Neural cell (in vitro differentiated cells): ENCODE results near the gene CNTNAP2. TPM values are rescaled to one million over a fixed set of nuclear protein-coding genes. Genes with fewer than 3 reads are reported as not detected.

Experiments
- H2AFZ ChIP-seq: fragments of 200-600, 300-800 bp; sonication (generic), shearing (Covaris generic); 2 replicates; pipeline ENCODE4 v1.6.0; 2014; ENCODE audit warnings: low read depth, mild to moderate bottlenecking, antibody characterized with exemption, low read length, moderate library complexity
- H3F3A ChIP-seq: fragments of 200-600 bp; shearing (Covaris generic); 2 replicates; pipeline ENCODE4 v1.6.1; 2016; ENCODE audit warnings: mild to moderate bottlenecking, moderate library complexity, mixed read lengths, antibody characterized with exemption, low read length; ENCODE audit not compliant: insufficient read depth, poor library complexity, severe bottlenecking
- H3K27ac ChIP-seq: fragments of 200-600, 300-800 bp; sonication (generic), shearing (Covaris generic); 2 replicates; pipeline ENCODE4 v1.5.1; 2014; ENCODE audit warnings: mild to moderate bottlenecking, low read length, moderate library complexity
- H3K27me3 ChIP-seq: fragments of 300-800, 200-600 bp; sonication (generic), shearing (Covaris generic); 2 replicates; pipeline ENCODE4 v1.6.0; 2014; ENCODE audit warnings: mild to moderate bottlenecking, low read depth, low read length, moderate library complexity; ENCODE audit not compliant: insufficient read depth
- H3K36me3 ChIP-seq: fragments of 300-800, 200-600 bp; sonication (generic), shearing (Covaris generic); 2 replicates; pipeline ENCODE4 v1.5.1; 2014; ENCODE audit warnings: mild to moderate bottlenecking, antibody characterized with exemption, low read length, moderate library complexity; ENCODE audit not compliant: insufficient read depth
- H3K4me2 ChIP-seq: fragments of 300-800, 200-600 bp; sonication (generic), shearing (Covaris generic); 2 replicates; pipeline ENCODE4 v1.6.0; 2014; ENCODE audit warnings: mild to moderate bottlenecking, low read length
- H3K4me3 ChIP-seq: fragments of 300-800, 200-600 bp; sonication (generic), shearing (Covaris generic); 2 replicates; pipeline ENCODE4 v1.5.1; 2014; ENCODE audit warnings: mild to moderate bottlenecking, low read length, moderate library complexity
- H3K79me2 ChIP-seq: fragments of 200-600 bp; shearing (Covaris generic); replicated peaks from 2 replicates; pipeline ENCODE4 v1.6.0; 2014; ENCODE audit warnings: mild to moderate bottlenecking, low read length, moderate library complexity; ENCODE audit not compliant: insufficient read depth
- H3K9ac ChIP-seq: fragments of 300-800, 200-600 bp; sonication (generic), shearing (Covaris generic); 2 replicates; pipeline ENCODE4 v1.6.1; 2016; ENCODE audit warnings: mild to moderate bottlenecking, low read length, mixed read lengths
- H3K9me2 ChIP-seq: fragments of 200-600 bp; shearing (Covaris generic); 2 replicates; pipeline ENCODE4 v1.6.1; 2016; ENCODE audit warnings: mild to moderate bottlenecking, low read length, mixed read lengths; ENCODE audit not compliant: insufficient read depth
- H3K9me3 ChIP-seq: fragments of 200-600, 300-800 bp; sonication (generic), shearing (Covaris generic); 2 replicates; pipeline ENCODE4 v1.6.1; 2016; ENCODE audit warnings: mild to moderate bottlenecking, mixed run types, low read length, moderate library complexity, mixed read lengths
- H4K20me1 ChIP-seq: fragments of 200-600 bp; shearing (Covaris generic); 2 replicates; pipeline ENCODE4 v1.6.1; 2016; ENCODE audit warnings: mild to moderate bottlenecking, mixed run types; ENCODE audit not compliant: insufficient read depth
- EP300 ChIP-seq: fragments of 450-650 bp; conservative IDR thresholded peaks from 2 replicates; pipeline ENCODE4 v1.6.1; 2014; ENCODE audit warnings: antibody characterized with exemption, mild to moderate bottlenecking, moderate library complexity; ENCODE audit not compliant: poor library complexity, severe bottlenecking
- EZH2 ChIP-seq: fragments of 200-600, 300-800 bp; shearing (Covaris generic), sonication (generic); IDR thresholded peaks from 2 replicates; pipeline ENCODE4 v1.6.1; 2014; ENCODE audit warnings: antibody characterized with exemption, low read length, borderline replicate concordance, mild to moderate bottlenecking; ENCODE audit not compliant: insufficient read depth, poor library complexity, severe bottlenecking
- MXI1 ChIP-seq: fragments of 450-650 bp; conservative IDR thresholded peaks from 2 replicates; pipeline ENCODE4 v1.6.1; 2014; ENCODE audit warnings: antibody characterized with exemption, mild to moderate bottlenecking; ENCODE audit not compliant: poor library complexity, severe bottlenecking
- POLR2AphosphoS5 ChIP-seq: IDR thresholded peaks from 2 replicates; pipeline ENCODE4 v1.6.1; 2012
- RAD21 ChIP-seq: fragments of 450-650 bp; conservative IDR thresholded peaks from 2 replicates; pipeline ENCODE4 v1.6.1; 2014; ENCODE audit warnings: antibody characterized with exemption, mild to moderate bottlenecking, moderate library complexity
- SMC3 ChIP-seq: fragments of 450-650 bp; conservative IDR thresholded peaks from 2 replicates; pipeline ENCODE4 v1.6.1; 2014; ENCODE audit warnings: antibody characterized with exemption, mild to moderate bottlenecking, moderate library complexity; ENCODE audit not compliant: poor library complexity
- TAF1 ChIP-seq: IDR thresholded peaks from 2 replicates; pipeline ENCODE4 v1.6.1; 2012; ENCODE audit warnings: low read depth
- polyA plus RNA-seq: library from polyadenylated mRNA; depleted of rRNA; stranded (reverse); fragments of >200 nt; gene quantifications from 2 replicates; pipeline ENCODE4 v1.2.3, GENCODE V29; 2014
- TF ChIP-seq, protein P1 (sequence below): IDR thresholded peaks from 2 replicates; pipeline ENCODE4 v1.6.1; 2012; ENCODE audit warnings: borderline replicate concordance
- TF ChIP-seq, protein P2 (sequence below): fragments of 450-650 bp; IDR thresholded peaks from 2 replicates; pipeline ENCODE4 v1.5.1; 2014; ENCODE audit warnings: antibody characterized with exemption, mild to moderate bottlenecking, moderate library complexity; ENCODE audit not compliant: poor library complexity, severe bottlenecking

Gene CNTNAP2
- polyA plus RNA-seq, 1 donor from 2014 or later, result 276 TPM

GRCh38 chr7:148288592-148289151 is 2172.1 kb downstream of the CNTNAP2 start:
- Histone ChIP-seq H4K20me1 (no peaks in the 10 kb centered on the region), H3K36me3 (no peaks in the 10 kb centered on the region), H3K4me2 (no peak overlapping the region), H3K9ac (no peak overlapping the region), H3K27ac (peak overlapping the region; percentile 85), H3K9me2 (no peaks in the 10 kb centered on the region), H3K9me3 (no peaks in the 10 kb centered on the region), H2AFZ (no peak overlapping the region), H3K4me3 (no peak overlapping the region), H3K79me2 (no peaks in the 10 kb centered on the region), H3K27me3 (no peaks in the 10 kb centered on the region), H3F3A (peaks cover 6% of the 10 kb centered on the region)
- TF ChIP-seq SMC3 (no peak), EZH2 (no peak), MXI1 (no peak), TAF1 (no peak)

DNA sequence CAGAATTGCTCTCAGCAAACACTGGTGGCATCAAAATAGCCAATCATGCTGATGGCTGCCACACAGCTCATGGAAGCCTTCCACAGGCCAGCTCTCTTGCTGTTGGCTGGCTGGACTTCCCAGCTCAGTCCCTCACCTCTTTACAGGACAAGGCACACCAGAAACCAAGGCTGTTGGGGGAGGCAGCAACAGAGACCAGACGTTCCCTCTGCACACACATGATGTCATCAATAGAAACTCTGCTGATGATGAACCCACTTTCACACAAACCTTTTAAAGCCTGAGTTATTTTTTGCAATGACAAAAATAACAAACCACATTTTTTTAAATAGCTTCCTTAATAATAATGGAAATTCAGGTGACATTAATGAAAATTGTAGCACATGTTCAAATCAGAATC is 2173.0 kb downstream of the CNTNAP2 start:
- Histone ChIP-seq H4K20me1 (no peaks in the 10 kb centered on the region), H3K36me3 (no peaks in the 10 kb centered on the region), H3K9ac (no peak overlapping the region), H3K27me3 (no peaks in the 10 kb centered on the region), H3K27ac (peak overlapping the region; percentile 85), H3K4me3 (no peak overlapping the region), H3F3A (peaks cover 6% of the 10 kb centered on the region), H3K9me2 (no peaks in the 10 kb centered on the region), H3K9me3 (no peaks in the 10 kb centered on the region), H2AFZ (no peak overlapping the region), H3K79me2 (no peaks in the 10 kb centered on the region), H3K4me2 (no peak overlapping the region)
- TF ChIP-seq, protein P1, sequence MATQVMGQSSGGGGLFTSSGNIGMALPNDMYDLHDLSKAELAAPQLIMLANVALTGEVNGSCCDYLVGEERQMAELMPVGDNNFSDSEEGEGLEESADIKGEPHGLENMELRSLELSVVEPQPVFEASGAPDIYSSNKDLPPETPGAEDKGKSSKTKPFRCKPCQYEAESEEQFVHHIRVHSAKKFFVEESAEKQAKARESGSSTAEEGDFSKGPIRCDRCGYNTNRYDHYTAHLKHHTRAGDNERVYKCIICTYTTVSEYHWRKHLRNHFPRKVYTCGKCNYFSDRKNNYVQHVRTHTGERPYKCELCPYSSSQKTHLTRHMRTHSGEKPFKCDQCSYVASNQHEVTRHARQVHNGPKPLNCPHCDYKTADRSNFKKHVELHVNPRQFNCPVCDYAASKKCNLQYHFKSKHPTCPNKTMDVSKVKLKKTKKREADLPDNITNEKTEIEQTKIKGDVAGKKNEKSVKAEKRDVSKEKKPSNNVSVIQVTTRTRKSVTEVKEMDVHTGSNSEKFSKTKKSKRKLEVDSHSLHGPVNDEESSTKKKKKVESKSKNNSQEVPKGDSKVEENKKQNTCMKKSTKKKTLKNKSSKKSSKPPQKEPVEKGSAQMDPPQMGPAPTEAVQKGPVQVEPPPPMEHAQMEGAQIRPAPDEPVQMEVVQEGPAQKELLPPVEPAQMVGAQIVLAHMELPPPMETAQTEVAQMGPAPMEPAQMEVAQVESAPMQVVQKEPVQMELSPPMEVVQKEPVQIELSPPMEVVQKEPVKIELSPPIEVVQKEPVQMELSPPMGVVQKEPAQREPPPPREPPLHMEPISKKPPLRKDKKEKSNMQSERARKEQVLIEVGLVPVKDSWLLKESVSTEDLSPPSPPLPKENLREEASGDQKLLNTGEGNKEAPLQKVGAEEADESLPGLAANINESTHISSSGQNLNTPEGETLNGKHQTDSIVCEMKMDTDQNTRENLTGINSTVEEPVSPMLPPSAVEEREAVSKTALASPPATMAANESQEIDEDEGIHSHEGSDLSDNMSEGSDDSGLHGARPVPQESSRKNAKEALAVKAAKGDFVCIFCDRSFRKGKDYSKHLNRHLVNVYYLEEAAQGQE, result no peak
- no peak for TF ChIP-seq POLR2AphosphoS5
- TF ChIP-seq SMC3, result no peak
- TF ChIP-seq, protein P2, sequence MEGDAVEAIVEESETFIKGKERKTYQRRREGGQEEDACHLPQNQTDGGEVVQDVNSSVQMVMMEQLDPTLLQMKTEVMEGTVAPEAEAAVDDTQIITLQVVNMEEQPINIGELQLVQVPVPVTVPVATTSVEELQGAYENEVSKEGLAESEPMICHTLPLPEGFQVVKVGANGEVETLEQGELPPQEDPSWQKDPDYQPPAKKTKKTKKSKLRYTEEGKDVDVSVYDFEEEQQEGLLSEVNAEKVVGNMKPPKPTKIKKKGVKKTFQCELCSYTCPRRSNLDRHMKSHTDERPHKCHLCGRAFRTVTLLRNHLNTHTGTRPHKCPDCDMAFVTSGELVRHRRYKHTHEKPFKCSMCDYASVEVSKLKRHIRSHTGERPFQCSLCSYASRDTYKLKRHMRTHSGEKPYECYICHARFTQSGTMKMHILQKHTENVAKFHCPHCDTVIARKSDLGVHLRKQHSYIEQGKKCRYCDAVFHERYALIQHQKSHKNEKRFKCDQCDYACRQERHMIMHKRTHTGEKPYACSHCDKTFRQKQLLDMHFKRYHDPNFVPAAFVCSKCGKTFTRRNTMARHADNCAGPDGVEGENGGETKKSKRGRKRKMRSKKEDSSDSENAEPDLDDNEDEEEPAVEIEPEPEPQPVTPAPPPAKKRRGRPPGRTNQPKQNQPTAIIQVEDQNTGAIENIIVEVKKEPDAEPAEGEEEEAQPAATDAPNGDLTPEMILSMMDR, result no peak
- TF ChIP-seq EZH2, result no peak
- TF ChIP-seq EP300, result no peak
- no peak for TF ChIP-seq MXI1
- no peak for TF ChIP-seq RAD21
- no peak for TF ChIP-seq TAF1
